Left ventricle myocardium inferior (tissue), 1 donor: ENCODE results near the gene AZU1. TPM values are rescaled to one million over a fixed set of nuclear protein-coding genes. Genes with fewer than 3 reads are reported as not detected.
"Not testable (repeated sequence)": the region's sequence is repeated elsewhere in the genome, so short reads cannot be mapped to it uniquely, and the experiment has no call there.

Experiments used
- DNase-seq: peaks from one replicate; pipeline ENCODE4 v3.0.0-alpha.2; 2020
- H3K27ac ChIP-seq: fragments of 200-600 bp; replicated peaks from 2 replicates; pipeline ENCODE4 v1.8.0; 2021
- H3K27me3 ChIP-seq: fragments of 200-600 bp; 2 replicates; pipeline ENCODE4 v1.8.0; 2021; ENCODE audit warnings: low read depth
- H3K36me3 ChIP-seq: fragments of 200-600 bp; 2 replicates; pipeline ENCODE4 v1.8.0; 2021
- H3K4me1 ChIP-seq: fragments of 200-600 bp; 2 replicates; pipeline ENCODE4 v1.8.0; 2021
- H3K4me3 ChIP-seq: fragments of 200-600 bp; 2 replicates; pipeline ENCODE4 v1.8.0; 2021; ENCODE audit warnings: mild to moderate bottlenecking, moderate library complexity
- H3K9me3 ChIP-seq: fragments of 200-600 bp; replicated peaks from 2 replicates; pipeline ENCODE4 v1.8.0; 2021
- intact Hi-C: fragments of 100-400 bp; cut with micrococcal nuclease; formaldehyde crosslinking; loops from one replicate; pipeline ENCODE4 v1.11.0; 2022
- total RNA-seq: library from RNA; stranded (reverse); fragmentation: NEBNext Ultra II Directional; extraction: Animal tissue kit (Norgen Biotek cat#: 25700); gene quantifications from one replicate; pipeline ENCODE4 v1.2.1, GENCODE V29; 2021
- TF ChIP-seq, protein P1 (sequence below): fragments of 200-600 bp; IDR thresholded peaks from 2 replicates; pipeline ENCODE4 v1.8.0; 2021; ENCODE audit warnings: antibody characterized with exemption, mild to moderate bottlenecking, borderline replicate concordance
- donor health status: DM: no; HTN: yes; CAD: no; lungs with severe emphysema.

Gene AZU1
- total RNA-seq, 1 donor from 2014 or later, result not detected

DNA sequence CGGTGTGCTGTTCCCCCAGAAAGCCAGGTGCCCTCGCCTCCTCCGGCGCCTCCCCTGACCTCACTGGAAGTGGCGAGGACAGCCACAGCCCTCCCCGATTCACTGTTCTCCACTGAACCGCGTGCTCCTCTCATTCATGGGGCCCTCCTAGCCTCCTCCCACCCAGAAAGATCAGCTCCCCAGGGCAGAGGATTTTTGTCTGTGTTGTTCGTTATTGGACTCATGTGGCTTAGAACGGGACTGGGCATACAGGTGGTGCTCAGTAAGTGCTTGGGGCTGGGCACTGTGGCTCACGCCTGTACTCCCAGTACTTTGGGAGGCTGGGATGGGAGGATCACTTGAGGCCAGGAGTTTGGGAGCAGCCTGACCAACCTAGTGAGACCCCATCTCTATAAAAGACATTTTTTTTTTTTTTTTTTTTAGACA lies 16.9 kb downstream of the AZU1 start:
- TF ChIP-seq, protein P1, sequence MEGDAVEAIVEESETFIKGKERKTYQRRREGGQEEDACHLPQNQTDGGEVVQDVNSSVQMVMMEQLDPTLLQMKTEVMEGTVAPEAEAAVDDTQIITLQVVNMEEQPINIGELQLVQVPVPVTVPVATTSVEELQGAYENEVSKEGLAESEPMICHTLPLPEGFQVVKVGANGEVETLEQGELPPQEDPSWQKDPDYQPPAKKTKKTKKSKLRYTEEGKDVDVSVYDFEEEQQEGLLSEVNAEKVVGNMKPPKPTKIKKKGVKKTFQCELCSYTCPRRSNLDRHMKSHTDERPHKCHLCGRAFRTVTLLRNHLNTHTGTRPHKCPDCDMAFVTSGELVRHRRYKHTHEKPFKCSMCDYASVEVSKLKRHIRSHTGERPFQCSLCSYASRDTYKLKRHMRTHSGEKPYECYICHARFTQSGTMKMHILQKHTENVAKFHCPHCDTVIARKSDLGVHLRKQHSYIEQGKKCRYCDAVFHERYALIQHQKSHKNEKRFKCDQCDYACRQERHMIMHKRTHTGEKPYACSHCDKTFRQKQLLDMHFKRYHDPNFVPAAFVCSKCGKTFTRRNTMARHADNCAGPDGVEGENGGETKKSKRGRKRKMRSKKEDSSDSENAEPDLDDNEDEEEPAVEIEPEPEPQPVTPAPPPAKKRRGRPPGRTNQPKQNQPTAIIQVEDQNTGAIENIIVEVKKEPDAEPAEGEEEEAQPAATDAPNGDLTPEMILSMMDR, result no peak
- H3K4me3 ChIP-seq, result no peak overlapping the region
- H3K9me3 ChIP-seq, result no peaks in the 10 kb centered on the region
- peaks cover 81% of the 10 kb centered on the region for H3K27me3 ChIP-seq
- no peak overlapping the region for H3K27ac ChIP-seq
- DNase-seq, result no peak
- intact Hi-C loops, result no loop called here
- H3K4me1 ChIP-seq, result peaks cover 19% of the 10 kb centered on the region
- H3K36me3 ChIP-seq, result no peaks in the 10 kb centered on the region

DNA sequence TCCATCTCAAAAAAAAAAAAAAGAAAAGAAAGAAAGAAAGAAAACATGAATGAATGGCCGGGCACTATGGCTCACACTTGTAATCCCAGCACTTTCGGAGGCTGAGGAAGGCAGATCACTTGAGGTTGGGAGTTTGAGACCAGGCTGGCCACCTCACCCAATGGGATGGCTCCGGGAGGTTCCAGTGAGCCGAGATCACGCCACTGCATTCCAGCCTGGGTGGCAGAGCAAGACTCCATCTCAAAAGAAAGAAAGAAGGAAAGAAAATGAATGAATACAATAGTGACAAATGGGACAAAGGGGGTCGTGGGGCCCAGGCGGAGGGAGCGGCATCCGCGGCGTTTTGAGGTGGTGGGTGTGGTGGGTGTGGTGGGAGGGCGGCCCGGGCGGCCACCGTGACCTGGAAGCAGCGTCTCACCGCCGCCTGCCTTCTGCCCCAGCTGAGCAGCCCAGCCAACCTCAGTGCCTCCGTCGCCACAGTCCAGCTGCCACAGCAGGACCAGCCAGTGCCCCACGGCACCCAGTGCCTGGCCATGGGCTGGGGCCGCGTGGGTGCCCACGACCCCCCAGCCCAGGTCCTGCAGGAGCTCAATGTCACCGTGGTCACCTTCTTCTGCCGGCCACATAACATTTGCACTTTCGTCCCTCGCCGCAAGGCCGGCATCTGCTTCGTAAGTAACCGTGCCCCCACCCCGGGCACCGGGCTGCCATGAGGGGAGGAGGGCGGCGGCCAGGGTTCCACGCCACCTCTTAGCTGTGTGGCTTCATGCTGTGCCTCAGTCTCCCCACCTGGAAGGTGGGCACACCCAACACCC lies 18.3 kb downstream of the AZU1 start:
- Histone ChIP-seq H3K4me3 (no peak overlapping the region), H3K4me1 (peaks cover 31% of the 10 kb centered on the region), H3K27me3 (peaks cover 71% of the 10 kb centered on the region), H3K9me3 (no peaks in the 10 kb centered on the region), H3K36me3 (no peaks in the 10 kb centered on the region), H3K27ac (no peak overlapping the region)
- intact Hi-C loops, result no loop called here
- DNase-seq, result no peak
- TF ChIP-seq, protein P1, result no peak

DNA sequence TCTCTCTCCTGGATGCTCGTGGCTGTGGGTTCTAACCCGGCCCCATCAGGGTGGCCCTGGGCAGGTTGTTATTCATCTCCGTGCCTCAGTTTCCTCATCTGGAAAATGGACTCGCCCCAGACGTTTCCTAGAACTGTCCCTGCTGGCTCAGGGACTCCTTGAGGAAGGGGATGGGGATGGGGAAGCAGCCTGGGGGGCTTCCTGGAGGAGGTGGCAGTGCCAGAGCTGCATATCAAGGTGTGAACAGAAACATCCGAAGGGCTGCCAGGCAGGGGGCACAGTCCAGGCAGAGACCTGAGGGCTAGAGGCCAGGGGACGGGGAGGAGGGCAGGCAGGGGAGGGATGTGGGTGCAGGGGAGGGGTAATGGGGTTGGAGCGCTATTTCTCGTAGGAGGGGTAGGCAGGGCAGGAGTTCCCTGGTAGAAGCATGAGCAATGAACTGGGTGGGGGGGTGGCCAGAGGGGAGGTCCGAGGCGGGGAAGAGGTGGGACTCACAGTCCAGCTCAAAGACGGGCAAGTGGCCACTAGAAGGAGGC lies 20.8 kb downstream of the AZU1 start:
- TF ChIP-seq, protein P1, result no peak
- Histone ChIP-seq H3K4me1 (peaks cover 37% of the 10 kb centered on the region), H3K9me3 (no peaks in the 10 kb centered on the region), H3K36me3 (no peaks in the 10 kb centered on the region), H3K27me3 (peaks cover 77% of the 10 kb centered on the region), H3K4me3 (no peak overlapping the region), H3K27ac (peak overlapping the region; percentile 63)
- intact Hi-C loops, result no loop called here
- no peak for DNase-seq

DNA sequence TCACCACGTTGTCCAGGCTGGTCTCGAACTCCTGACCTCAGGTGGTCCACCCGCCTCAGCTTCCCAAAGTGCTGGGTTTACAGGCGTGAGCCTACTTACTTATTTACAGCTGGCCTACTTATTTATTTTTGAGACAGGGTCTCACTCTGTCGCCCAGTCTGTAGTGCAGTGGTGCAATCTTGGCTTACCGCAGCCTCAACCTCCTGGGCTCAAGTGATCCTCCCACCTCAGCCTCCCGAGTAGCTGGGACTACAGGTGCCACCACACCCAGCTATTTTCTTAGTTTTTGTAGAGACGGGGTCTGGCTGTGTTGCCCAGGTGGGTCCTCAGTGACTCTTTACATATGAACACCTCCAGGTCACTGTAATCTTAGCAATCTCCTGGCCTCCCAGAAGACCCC lies 21.6 kb downstream of the AZU1 start:
- H3K36me3 ChIP-seq, intact Hi-C loops, H3K9me3 ChIP-seq, H3K4me3 ChIP-seq, DNase-seq: not testable (repeated sequence)
- peaks cover 32% of the 10 kb centered on the region for H3K4me1 ChIP-seq
- peak overlapping the region; percentile 63 for H3K27ac ChIP-seq
- peaks cover 74% of the 10 kb centered on the region for H3K27me3 ChIP-seq

DNA sequence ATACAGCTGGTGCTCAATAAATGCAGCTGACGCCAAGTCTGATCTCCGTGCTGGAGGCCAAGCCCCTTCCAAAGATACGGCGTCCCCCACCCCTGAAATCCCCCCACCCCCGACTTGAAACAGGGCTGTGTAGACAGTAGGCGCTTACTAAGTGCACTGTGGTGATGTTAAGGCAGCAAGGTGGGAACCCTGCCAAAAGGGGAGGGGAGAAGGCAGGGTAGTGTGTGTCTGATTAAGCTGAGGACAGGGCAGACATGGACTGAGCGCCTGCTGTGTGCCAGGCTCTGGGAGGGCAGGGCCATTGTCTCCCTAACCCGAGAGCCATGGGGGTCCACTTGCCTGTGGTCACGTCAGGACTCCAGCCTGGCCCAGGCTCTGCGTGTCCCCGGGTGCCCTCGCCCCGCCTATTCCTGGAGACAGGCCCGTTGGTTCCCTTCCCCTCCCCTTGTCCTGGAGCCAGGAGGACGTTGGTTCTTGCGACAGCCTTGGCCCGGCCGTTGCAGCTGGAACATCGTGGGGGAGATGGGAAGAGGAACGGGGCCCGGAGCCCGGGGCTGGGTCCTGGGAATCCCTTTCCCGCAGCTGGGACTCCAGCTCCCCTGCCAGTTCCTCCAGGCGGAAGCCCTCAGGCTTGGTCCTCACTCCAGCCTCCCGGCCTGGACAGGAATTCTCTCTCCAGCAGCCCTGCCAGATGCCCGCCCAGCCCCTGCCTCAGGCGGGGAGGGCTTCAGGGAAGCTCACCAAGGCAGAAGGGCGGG lies 22.8 kb downstream of the AZU1 start:
- TF ChIP-seq, protein P1, result no peak
- Histone ChIP-seq H3K4me3 (peak overlapping the region; percentile 48), H3K4me1 (peaks cover 32% of the 10 kb centered on the region), H3K27me3 (peaks cover 75% of the 10 kb centered on the region), H3K27ac (peak overlapping the region; percentile 80), H3K36me3 (no peaks in the 10 kb centered on the region), H3K9me3 (no peaks in the 10 kb centered on the region)
- DNase-seq, result peak; percentile 93
- intact Hi-C loops, result no loop called here
